Measurements from ENCODE around the gene WDR74. TPM values are rescaled to one million over a fixed set of nuclear protein-coding genes. Genes with fewer than 3 reads are reported as not detected.

The WDR74 gene
- total and polyA plus RNA-seq, 2 of the 13 experiments (the other 11 are each of a cell fraction or from before 2014, with no cell fraction given), result 77.0 to 83.3 TPM

DNA sequence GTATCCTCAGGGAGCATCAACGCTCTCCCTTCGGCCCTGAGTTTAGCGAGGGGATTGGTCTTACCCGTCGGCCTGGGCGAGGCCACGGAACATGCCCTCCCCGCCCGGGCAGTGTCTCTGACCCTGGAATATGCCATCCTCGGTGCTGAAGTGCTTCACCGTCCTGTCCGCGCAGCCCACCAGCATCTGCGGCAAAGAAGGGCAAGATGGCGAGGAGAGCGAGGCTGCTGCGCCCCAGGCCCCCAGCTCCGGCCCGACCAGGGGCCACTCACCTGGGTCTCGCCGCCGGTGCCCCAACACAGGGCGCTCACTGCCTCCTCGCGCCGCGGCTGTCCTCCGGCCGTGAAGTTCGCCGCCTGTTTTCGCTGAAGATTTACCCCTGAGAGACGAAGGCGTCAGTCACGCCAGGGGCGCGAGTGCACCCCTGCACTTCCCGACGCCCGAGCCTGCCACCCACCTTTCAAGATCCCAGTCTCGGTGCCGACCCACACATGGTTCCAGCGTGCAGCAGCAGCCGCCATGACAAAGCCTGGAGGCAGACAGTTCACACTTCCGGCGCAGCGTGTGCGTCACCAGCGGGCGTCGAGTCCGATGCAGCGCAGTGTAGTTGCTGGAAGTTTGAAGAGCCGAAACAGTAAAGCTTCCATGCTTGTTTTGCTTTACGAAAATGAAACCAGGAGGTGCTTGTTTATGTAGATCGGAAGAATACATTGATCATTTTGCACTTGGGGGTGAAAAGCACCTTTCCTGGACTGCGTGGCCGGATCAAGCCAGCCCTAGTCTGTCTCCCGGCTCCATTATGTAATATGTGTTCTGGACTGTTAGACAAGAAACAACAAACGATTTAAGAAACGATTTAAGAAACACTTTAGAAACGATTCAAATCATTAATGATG is at the start of gene WDR74 (continued):
- TF ChIP-seq, protein P1, sequence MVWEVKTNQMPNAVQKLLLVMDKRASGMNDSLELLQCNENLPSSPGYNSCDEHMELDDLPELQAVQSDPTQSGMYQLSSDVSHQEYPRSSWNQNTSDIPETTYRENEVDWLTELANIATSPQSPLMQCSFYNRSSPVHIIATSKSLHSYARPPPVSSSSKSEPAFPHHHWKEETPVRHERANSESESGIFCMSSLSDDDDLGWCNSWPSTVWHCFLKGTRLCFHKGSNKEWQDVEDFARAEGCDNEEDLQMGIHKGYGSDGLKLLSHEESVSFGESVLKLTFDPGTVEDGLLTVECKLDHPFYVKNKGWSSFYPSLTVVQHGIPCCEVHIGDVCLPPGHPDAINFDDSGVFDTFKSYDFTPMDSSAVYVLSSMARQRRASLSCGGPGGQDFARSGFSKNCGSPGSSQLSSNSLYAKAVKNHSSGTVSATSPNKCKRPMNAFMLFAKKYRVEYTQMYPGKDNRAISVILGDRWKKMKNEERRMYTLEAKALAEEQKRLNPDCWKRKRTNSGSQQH (CRISPR knock-in tag; IDR thresholded peaks at IDR 0.05; ENCODE audit: low read depth), result peak; percentile 81; the same call in 1 of the 2 replicates
- TF ChIP-seq, protein P2, sequence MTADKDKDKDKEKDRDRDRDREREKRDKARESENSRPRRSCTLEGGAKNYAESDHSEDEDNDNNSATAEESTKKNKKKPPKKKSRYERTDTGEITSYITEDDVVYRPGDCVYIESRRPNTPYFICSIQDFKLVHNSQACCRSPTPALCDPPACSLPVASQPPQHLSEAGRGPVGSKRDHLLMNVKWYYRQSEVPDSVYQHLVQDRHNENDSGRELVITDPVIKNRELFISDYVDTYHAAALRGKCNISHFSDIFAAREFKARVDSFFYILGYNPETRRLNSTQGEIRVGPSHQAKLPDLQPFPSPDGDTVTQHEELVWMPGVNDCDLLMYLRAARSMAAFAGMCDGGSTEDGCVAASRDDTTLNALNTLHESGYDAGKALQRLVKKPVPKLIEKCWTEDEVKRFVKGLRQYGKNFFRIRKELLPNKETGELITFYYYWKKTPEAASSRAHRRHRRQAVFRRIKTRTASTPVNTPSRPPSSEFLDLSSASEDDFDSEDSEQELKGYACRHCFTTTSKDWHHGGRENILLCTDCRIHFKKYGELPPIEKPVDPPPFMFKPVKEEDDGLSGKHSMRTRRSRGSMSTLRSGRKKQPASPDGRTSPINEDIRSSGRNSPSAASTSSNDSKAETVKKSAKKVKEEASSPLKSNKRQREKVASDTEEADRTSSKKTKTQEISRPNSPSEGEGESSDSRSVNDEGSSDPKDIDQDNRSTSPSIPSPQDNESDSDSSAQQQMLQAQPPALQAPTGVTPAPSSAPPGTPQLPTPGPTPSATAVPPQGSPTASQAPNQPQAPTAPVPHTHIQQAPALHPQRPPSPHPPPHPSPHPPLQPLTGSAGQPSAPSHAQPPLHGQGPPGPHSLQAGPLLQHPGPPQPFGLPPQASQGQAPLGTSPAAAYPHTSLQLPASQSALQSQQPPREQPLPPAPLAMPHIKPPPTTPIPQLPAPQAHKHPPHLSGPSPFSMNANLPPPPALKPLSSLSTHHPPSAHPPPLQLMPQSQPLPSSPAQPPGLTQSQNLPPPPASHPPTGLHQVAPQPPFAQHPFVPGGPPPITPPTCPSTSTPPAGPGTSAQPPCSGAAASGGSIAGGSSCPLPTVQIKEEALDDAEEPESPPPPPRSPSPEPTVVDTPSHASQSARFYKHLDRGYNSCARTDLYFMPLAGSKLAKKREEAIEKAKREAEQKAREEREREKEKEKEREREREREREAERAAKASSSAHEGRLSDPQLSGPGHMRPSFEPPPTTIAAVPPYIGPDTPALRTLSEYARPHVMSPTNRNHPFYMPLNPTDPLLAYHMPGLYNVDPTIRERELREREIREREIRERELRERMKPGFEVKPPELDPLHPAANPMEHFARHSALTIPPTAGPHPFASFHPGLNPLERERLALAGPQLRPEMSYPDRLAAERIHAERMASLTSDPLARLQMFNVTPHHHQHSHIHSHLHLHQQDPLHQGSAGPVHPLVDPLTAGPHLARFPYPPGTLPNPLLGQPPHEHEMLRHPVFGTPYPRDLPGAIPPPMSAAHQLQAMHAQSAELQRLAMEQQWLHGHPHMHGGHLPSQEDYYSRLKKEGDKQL (CRISPR knock-in tag; IDR thresholded peaks at IDR 0.05; ENCODE audit: low read depth), result no peak
- TF ChIP-seq ETV5 (CRISPR knock-in tag; IDR thresholded peaks at IDR 0.05; ENCODE audit: borderline replicate concordance), result peak; percentile 89
- no peak for TF ChIP-seq ZNF883 (CRISPR knock-in tag; IDR thresholded peaks at IDR 0.05; ENCODE audit: not compliant biosample characterization)
- peak; percentile 75 for TF ChIP-seq PITX1 (CRISPR knock-in tag; IDR thresholded peaks at IDR 0.05)
- TF ChIP-seq ZNF710 (CRISPR knock-in tag; IDR thresholded peaks at IDR 0.05; ENCODE audit: borderline replicate concordance), result peak; percentile 29; the same call in 1 of the 2 replicates
- 0 out of 2 replicates have a peak, but pooled peaks have one; percentile 60 for TF ChIP-seq ZNF775 (CRISPR knock-in tag; IDR thresholded peaks at IDR 0.05; ENCODE audit: borderline replicate concordance)
- no peak for TF ChIP-seq KAT2B (IDR thresholded peaks at IDR 0.05; ENCODE audit: borderline replicate concordance, low read depth, low read length)
- TF ChIP-seq ZNF720 (CRISPR knock-in tag; IDR thresholded peaks at IDR 0.05), result no peak
- peak; percentile 62 for TF ChIP-seq NFRKB (IDR thresholded peaks at IDR 0.05)
- TF ChIP-seq, protein P3, sequence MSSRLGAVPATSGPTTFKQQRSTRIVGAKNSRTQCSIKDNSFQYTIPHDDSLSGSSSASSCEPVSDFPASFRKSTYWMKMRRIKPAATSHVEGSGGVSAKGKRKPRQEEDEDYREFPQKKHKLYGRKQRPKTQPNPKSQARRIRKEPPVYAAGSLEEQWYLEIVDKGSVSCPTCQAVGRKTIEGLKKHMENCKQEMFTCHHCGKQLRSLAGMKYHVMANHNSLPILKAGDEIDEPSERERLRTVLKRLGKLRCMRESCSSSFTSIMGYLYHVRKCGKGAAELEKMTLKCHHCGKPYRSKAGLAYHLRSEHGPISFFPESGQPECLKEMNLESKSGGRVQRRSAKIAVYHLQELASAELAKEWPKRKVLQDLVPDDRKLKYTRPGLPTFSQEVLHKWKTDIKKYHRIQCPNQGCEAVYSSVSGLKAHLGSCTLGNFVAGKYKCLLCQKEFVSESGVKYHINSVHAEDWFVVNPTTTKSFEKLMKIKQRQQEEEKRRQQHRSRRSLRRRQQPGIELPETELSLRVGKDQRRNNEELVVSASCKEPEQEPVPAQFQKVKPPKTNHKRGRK (CRISPR knock-in tag; IDR thresholded peaks at IDR 0.05), result no peak
- TF ChIP-seq ZNF562 (CRISPR knock-in tag; IDR thresholded peaks at IDR 0.05; ENCODE audit: borderline replicate concordance), result no peak
- no peak; the same call in 1 of the 2 replicates for TF ChIP-seq ZNF629 (CRISPR knock-in tag; conservative IDR thresholded peaks at IDR 0.05)
- TF ChIP-seq BCL6 (CRISPR knock-in tag; IDR thresholded peaks at IDR 0.05), result peak; percentile 72
- TF ChIP-seq PAX8 (CRISPR knock-in tag; IDR thresholded peaks at IDR 0.05; ENCODE audit: borderline replicate concordance), result peak; percentile 87; the same call in 1 of the 2 replicates
- peak; percentile 28; the same call in 1 of the 2 replicates for TF ChIP-seq ZNF777 (CRISPR knock-in tag; IDR thresholded peaks at IDR 0.05)
- TF ChIP-seq, protein P4, sequence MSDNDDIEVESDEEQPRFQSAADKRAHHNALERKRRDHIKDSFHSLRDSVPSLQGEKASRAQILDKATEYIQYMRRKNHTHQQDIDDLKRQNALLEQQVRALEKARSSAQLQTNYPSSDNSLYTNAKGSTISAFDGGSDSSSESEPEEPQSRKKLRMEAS (IDR thresholded peaks at IDR 0.05), result peak; percentile 99

Data from HepG2 (cell line).